ENCODE results near the gene ADGRL2. TPM values are rescaled to one million over a fixed set of nuclear protein-coding genes. Genes with fewer than 3 reads are reported as not detected.

The ADGRL2 gene
- polyA plus RNA-seq, 1 of the 3 experiments (the other 2 are of a cell fraction) = 40.3 TPM

DNA sequence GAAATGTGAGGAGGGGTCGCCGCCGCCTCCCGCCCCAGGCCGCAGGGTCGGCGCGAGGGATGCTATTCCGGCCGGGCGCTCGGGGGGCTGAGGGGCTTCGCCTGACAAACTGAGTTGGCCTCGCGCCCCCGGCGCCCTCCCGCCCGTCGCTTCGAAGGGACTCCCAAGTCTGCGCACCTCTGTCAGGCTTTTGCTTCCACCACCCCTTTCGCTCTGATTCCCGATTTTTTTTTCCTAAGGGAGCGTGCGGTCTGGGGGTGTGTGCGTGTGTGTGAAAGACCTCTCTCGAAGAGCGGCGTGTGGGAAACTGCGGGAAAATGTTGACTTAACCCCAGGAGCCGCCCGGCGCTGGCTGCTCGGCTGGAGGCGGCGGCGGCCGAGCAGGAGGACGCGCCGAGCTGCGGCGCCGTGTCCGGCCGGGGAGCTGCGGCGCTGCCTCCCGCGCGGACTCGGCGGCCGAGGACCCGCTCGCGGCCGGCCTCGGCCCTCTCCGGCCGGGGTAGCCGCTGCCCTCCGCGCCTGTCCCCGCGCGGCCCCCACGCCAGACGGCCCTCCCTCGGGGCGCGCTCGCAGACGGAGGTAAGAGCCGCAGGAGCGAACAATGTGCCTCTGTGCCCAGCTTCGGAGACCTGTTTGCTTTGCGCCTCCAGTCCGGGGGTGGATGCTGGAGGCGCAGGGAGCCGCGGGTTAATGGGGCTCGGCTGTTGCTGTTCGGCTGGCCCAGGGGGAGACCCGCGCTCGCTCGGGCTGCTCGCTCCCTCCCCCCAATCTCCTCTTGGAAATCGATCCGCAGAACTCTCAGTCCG is 1.1 kb downstream of the ADGRL2 start:
- H3K9ac ChIP-seq = peak overlapping the region; percentile 91
- peaks cover 55% of the 10 kb centered on the region for H3K79me2 ChIP-seq (ENCODE audit: insufficient read depth)
- DNase-seq = peak; percentile 60
- peak overlapping the region; percentile 91 to 97 for H3K4me3 ChIP-seq (ENCODE audit: low read depth in 2 of 2, low read length in 1 of 2)
- H3K9me2 ChIP-seq = no peaks in the 10 kb centered on the region
- H3K4me2 ChIP-seq = peak overlapping the region; percentile 78
- H3K27ac ChIP-seq (ENCODE audit: low read depth in 2 of 2, low read length in 1 of 2) = peak overlapping the region; percentile 92 to 97
- peaks cover 2% of the 10 kb centered on the region in 2 experiments; a peak in 2 of 4 replicates for H3K4me1 ChIP-seq (ENCODE audit: control insufficient read depth in 1 of 2, insufficient read depth in 2 of 2, low read depth in 1 of 2, low read length in 1 of 2)
- H3K36me3 ChIP-seq (replicated peaks in 1 of 2; ENCODE audit: control insufficient read depth in 1 of 2, insufficient read depth in 2 of 2, low read length in 1 of 2) = no peaks in the 10 kb centered on the region
- H3K27me3 ChIP-seq (ENCODE audit: insufficient read depth) = no peaks in the 10 kb centered on the region
- TF ChIP-seq JUND (IDR thresholded peaks at IDR 0.05) (no peak), SIN3A (IDR thresholded peaks at IDR 0.05; ENCODE audit: borderline replicate concordance, low read depth, low read length) (no peak)
- TF ChIP-seq, protein P1, sequence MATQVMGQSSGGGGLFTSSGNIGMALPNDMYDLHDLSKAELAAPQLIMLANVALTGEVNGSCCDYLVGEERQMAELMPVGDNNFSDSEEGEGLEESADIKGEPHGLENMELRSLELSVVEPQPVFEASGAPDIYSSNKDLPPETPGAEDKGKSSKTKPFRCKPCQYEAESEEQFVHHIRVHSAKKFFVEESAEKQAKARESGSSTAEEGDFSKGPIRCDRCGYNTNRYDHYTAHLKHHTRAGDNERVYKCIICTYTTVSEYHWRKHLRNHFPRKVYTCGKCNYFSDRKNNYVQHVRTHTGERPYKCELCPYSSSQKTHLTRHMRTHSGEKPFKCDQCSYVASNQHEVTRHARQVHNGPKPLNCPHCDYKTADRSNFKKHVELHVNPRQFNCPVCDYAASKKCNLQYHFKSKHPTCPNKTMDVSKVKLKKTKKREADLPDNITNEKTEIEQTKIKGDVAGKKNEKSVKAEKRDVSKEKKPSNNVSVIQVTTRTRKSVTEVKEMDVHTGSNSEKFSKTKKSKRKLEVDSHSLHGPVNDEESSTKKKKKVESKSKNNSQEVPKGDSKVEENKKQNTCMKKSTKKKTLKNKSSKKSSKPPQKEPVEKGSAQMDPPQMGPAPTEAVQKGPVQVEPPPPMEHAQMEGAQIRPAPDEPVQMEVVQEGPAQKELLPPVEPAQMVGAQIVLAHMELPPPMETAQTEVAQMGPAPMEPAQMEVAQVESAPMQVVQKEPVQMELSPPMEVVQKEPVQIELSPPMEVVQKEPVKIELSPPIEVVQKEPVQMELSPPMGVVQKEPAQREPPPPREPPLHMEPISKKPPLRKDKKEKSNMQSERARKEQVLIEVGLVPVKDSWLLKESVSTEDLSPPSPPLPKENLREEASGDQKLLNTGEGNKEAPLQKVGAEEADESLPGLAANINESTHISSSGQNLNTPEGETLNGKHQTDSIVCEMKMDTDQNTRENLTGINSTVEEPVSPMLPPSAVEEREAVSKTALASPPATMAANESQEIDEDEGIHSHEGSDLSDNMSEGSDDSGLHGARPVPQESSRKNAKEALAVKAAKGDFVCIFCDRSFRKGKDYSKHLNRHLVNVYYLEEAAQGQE (IDR thresholded peaks at IDR 0.05; ENCODE audit: low read depth, low read length) = no peak
- H4K20me1 ChIP-seq (ENCODE audit: insufficient read depth) = peaks cover 12% of the 10 kb centered on the region; the same call in 1 of the 2 replicates
- H2AFZ ChIP-seq (ENCODE audit: low read depth) = peak overlapping the region; percentile 30; the same call in 1 of the 2 replicates
- ChIA-PET CTCF (interaction anchor here (0.6 to 2.6 kb wide), 2 partner anchors 646 to 1583 kb away, joined by 3 to 10 read pairs; no protein-coding TSS in a partner anchor), POLR2A (interaction anchor here (0.9 to 3.7 kb wide), 4 partner anchors 377 to 1891 kb away, joined by 3 to 26 read pairs (median 4); no protein-coding TSS in a partner anchor)
- under 1% methylated on average over 36 of the region's 93 CpGs for WGBS (ENCODE audit: low lambda C conversion rate)
- peaks cover 30% of the 10 kb centered on the region for H3F3A ChIP-seq (replicated peaks; ENCODE audit: insufficient read depth)
- no peaks in the 10 kb centered on the region for H3K9me3 ChIP-seq

DNA sequence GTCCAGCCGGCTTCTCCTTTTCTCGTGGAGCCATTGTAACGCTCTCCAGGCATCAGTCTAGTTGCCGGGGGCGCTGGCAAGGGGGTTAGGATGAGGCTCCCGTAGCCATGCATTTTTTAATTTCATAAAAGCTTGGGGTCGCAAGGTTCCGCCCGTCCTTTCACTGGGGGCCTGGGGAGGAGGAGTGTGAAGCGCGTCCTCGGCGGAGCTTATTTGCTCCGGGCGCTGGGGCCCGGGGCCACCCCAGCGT is 1.6 kb downstream of the ADGRL2 start:
- Histone ChIP-seq H3K4me1 (ENCODE audit: control insufficient read depth in 1 of 2, insufficient read depth in 2 of 2, low read depth in 1 of 2, low read length in 1 of 2) (peaks cover 4% of the 10 kb centered on the region in 2 experiments; a peak in 2 of 4 replicates), H3K27ac (ENCODE audit: low read depth in 2 of 2, low read length in 1 of 2) (peak overlapping the region; percentile 92 to 97), H4K20me1 (ENCODE audit: insufficient read depth) (peaks cover 14% of the 10 kb centered on the region; the same call in 1 of the 2 replicates), H3F3A (replicated peaks; ENCODE audit: insufficient read depth) (peaks cover 31% of the 10 kb centered on the region), H3K27me3 (ENCODE audit: insufficient read depth) (no peaks in the 10 kb centered on the region), H2AFZ (ENCODE audit: low read depth) (peak overlapping the region; percentile 30; the same call in 1 of the 2 replicates), H3K9me3 (no peaks in the 10 kb centered on the region), H3K4me3 (ENCODE audit: low read depth in 2 of 2, low read length in 1 of 2) (peak overlapping the region; percentile 91 to 97), H3K36me3 (replicated peaks in 1 of 2; ENCODE audit: control insufficient read depth in 1 of 2, insufficient read depth in 2 of 2, low read length in 1 of 2) (no peaks in the 10 kb centered on the region), H3K9ac (peak overlapping the region; percentile 91), H3K79me2 (ENCODE audit: insufficient read depth) (peaks cover 60% of the 10 kb centered on the region), H3K9me2 (no peaks in the 10 kb centered on the region), H3K4me2 (peak overlapping the region; percentile 78)
- DNase-seq = no peak
- POLR2A ChIA-PET = interaction anchor here (1.1 to 3.7 kb wide), 2 partner anchors 497 to 1895 kb away, joined by 3 to 26 read pairs; no protein-coding TSS in a partner anchor
- CTCF ChIA-PET = interaction anchor here (2.6 kb wide), 1 partner anchor 1584 kb away, joined by 10 read pairs; no protein-coding TSS in a partner anchor
- WGBS (ENCODE audit: low lambda C conversion rate) = 0% methylated on average over 12 of the region's 17 CpGs
- TF ChIP-seq, protein P2, sequence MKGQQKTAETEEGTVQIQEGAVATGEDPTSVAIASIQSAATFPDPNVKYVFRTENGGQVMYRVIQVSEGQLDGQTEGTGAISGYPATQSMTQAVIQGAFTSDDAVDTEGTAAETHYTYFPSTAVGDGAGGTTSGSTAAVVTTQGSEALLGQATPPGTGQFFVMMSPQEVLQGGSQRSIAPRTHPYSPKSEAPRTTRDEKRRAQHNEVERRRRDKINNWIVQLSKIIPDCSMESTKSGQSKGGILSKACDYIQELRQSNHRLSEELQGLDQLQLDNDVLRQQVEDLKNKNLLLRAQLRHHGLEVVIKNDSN (IDR thresholded peaks at IDR 0.05; ENCODE audit: borderline replicate concordance, low read depth) = no peak
- TF ChIP-seq GABPA (IDR thresholded peaks at IDR 0.05; ENCODE audit: low read depth) (no peak), SMC3 (IDR thresholded peaks at IDR 0.05; ENCODE audit: low read depth, low read length) (no peak), MXI1 (IDR thresholded peaks at IDR 0.05; ENCODE audit: low read depth, low read length) (no peak), RXRA (IDR thresholded peaks at IDR 0.05; ENCODE audit: borderline replicate concordance, low read depth) (no peak), FOXM1 (IDR thresholded peaks at IDR 0.05; ENCODE audit: low read depth) (no peak), NFIC (IDR thresholded peaks at IDR 0.05; ENCODE audit: borderline replicate concordance) (no peak), SIN3A (IDR thresholded peaks at IDR 0.05; ENCODE audit: borderline replicate concordance, low read depth, low read length) (no peak), NRF1 (IDR thresholded peaks at IDR 0.05; ENCODE audit: low read depth, low read length) (no peak), TAF1 (IDR thresholded peaks at IDR 0.05; ENCODE audit: borderline replicate concordance, low read depth, low read length) (no peak), POLR2AphosphoS5 (IDR thresholded peaks at IDR 0.05; ENCODE audit: low read depth, low read length) (no peak), FOSL2 (IDR thresholded peaks at IDR 0.05; ENCODE audit: borderline replicate concordance, low read depth) (no peak), RCOR1 (IDR thresholded peaks at IDR 0.05; ENCODE audit: low read length) (no peak), TCF12 (IDR thresholded peaks at IDR 0.05) (no peak), RFX5 (IDR thresholded peaks at IDR 0.05; ENCODE audit: low read length) (no peak), EP300 (IDR thresholded peaks at IDR 0.05; ENCODE audit: borderline replicate concordance in 1 of 2, low read depth in 1 of 2, low read length in 1 of 2) (no peak)
- TF ChIP-seq, protein P3, sequence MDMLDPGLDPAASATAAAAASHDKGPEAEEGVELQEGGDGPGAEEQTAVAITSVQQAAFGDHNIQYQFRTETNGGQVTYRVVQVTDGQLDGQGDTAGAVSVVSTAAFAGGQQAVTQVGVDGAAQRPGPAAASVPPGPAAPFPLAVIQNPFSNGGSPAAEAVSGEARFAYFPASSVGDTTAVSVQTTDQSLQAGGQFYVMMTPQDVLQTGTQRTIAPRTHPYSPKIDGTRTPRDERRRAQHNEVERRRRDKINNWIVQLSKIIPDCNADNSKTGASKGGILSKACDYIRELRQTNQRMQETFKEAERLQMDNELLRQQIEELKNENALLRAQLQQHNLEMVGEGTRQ (IDR thresholded peaks at IDR 0.05; ENCODE audit: borderline replicate concordance, low read depth, low read length) = no peak
- TF ChIP-seq, protein P4, sequence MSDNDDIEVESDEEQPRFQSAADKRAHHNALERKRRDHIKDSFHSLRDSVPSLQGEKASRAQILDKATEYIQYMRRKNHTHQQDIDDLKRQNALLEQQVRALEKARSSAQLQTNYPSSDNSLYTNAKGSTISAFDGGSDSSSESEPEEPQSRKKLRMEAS (IDR thresholded peaks at IDR 0.05; ENCODE audit: low read depth) = no peak
- TF ChIP-seq, protein P5, sequence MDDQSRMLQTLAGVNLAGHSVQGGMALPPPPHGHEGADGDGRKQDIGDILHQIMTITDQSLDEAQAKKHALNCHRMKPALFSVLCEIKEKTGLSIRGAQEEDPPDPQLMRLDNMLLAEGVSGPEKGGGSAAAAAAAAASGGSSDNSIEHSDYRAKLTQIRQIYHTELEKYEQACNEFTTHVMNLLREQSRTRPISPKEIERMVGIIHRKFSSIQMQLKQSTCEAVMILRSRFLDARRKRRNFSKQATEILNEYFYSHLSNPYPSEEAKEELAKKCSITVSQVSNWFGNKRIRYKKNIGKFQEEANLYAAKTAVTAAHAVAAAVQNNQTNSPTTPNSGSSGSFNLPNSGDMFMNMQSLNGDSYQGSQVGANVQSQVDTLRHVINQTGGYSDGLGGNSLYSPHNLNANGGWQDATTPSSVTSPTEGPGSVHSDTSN (IDR thresholded peaks at IDR 0.05) = no peak

Measured in SK-N-SH (cell line).